ENCODE data around the gene PICK1. TPM values are rescaled to one million over a fixed set of nuclear protein-coding genes. Genes with fewer than 3 reads are reported as not detected.

The PICK1 gene
- total and polyA plus RNA-seq, 10 of the 15 experiments (the other 5 are each of a cell fraction or from before 2014, with no cell fraction given): 0.07 to 19.2 (median 10.9) TPM

DNA sequence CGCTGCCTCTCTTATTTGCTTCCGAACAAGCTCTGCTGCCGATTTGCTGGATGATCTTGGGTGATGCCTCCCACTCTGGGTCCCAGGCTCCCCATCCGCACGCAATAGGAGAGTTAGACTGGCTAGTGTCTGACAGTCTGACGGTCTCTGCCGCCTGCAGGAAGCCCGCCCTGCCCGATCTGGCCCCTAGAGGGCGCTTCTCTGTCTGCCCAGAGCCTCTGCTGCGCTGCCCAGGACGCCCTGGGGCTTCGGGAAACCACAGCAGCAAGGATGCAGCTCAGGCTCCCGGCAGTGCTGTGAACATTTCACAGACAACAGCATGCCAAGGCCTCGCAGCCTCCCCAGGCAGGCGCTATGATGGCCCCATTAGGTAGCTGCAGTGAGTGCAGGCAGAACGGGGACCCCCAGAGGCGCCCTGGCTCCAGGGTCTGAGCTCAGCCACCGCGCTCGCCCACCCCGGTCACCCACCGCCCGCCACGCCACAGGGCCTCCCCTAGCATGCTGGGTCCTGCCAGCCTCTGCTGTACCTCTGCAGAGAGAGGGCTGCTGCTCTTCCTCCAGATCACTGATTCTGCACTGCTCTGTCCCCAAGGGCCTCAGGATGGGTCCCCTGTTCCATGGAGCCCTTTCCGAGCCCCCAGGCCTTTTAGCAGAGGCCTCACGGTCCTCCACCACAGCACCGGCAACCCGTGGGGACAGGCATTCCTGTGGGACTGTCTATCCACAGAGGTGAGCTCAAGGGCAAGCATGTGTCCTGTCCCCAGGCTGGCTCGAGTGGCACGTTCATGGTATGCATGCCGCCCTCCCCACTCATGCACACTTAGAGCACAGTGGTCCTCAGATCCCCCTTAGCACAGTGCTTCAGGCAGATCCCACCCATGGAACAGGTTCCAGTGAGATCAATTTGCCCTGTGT lies 57.5 kb downstream of the PICK1 start (continued):
- TF ChIP-seq BRCA1 (IDR thresholded peaks at IDR 0.05; ENCODE audit: low read depth, low read length) (no peak), CBFB (IDR thresholded peaks at IDR 0.05; ENCODE audit: low read depth) (no peak), YY1 (IDR thresholded peaks at IDR 0.05; ENCODE audit: low read depth, low read length) (peak; percentile 73), RAD21 (IDR thresholded peaks at IDR 0.05; ENCODE audit: insufficient read depth, low read depth, low read length) (peak; percentile 75), NFYB (IDR thresholded peaks at IDR 0.05; ENCODE audit: insufficient read depth, low read depth, low read length) (no peak), SMC3 (IDR thresholded peaks at IDR 0.05; ENCODE audit: borderline replicate concordance, low read length) (peak; percentile 88), RB1 (IDR thresholded peaks at IDR 0.05; ENCODE audit: borderline replicate concordance) (no peak), FOXK2 (IDR thresholded peaks at IDR 0.05) (no peak), MYC (IDR thresholded peaks at IDR 0.05; ENCODE audit: insufficient read depth, insufficient read length, insufficient replicate concordance, low read length, severe bottlenecking) (no peak), RUNX3 (IDR thresholded peaks at IDR 0.05; ENCODE audit: low read length) (peak; percentile 53; the same call in 1 of the 2 replicates), TBL1XR1 (IDR thresholded peaks at IDR 0.05; ENCODE audit: low read depth, low read length) (no peak), SMARCA5 (IDR thresholded peaks at IDR 0.05) (peak; percentile 56; the same call in 1 of the 2 replicates), IKZF1 (conservative IDR thresholded peaks at IDR 0.05) (peak; percentile 26; the same call in 1 of the 2 replicates)
- TF ChIP-seq, protein P1, sequence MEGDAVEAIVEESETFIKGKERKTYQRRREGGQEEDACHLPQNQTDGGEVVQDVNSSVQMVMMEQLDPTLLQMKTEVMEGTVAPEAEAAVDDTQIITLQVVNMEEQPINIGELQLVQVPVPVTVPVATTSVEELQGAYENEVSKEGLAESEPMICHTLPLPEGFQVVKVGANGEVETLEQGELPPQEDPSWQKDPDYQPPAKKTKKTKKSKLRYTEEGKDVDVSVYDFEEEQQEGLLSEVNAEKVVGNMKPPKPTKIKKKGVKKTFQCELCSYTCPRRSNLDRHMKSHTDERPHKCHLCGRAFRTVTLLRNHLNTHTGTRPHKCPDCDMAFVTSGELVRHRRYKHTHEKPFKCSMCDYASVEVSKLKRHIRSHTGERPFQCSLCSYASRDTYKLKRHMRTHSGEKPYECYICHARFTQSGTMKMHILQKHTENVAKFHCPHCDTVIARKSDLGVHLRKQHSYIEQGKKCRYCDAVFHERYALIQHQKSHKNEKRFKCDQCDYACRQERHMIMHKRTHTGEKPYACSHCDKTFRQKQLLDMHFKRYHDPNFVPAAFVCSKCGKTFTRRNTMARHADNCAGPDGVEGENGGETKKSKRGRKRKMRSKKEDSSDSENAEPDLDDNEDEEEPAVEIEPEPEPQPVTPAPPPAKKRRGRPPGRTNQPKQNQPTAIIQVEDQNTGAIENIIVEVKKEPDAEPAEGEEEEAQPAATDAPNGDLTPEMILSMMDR (IDR thresholded peaks at IDR 0.05 in 2 of 3, conservative IDR thresholded peaks at IDR 0.05 in 1 of 3; ENCODE audit: control insufficient read depth in 2 of 3, extremely low read depth in 1 of 3, insufficient read depth in 1 of 3, low read depth in 3 of 3, low read length in 3 of 3): peak; percentile 88 to 96 (median 90); a peak in 5 of 6 replicates
